Hematopoietic multipotent progenitor cell treated with erythropoietin and hydrocortisone succinate and interleukin-3 and kit ligand, for 4 days (in vitro differentiated cells): ENCODE data around the gene TRIM50.
A peak's percentile ranks its signal among the peaks of the same experiment; 100 is the strongest.
"Not testable (repeated sequence)": the region's sequence is repeated elsewhere in the genome, so short reads cannot be mapped to it uniquely, and the experiment has no call there.

Experiments
- DNase-seq: peaks from one replicate; pipeline ENCODE4 v3.0.0-alpha.2; 2015

Gene TRIM50

DNA sequence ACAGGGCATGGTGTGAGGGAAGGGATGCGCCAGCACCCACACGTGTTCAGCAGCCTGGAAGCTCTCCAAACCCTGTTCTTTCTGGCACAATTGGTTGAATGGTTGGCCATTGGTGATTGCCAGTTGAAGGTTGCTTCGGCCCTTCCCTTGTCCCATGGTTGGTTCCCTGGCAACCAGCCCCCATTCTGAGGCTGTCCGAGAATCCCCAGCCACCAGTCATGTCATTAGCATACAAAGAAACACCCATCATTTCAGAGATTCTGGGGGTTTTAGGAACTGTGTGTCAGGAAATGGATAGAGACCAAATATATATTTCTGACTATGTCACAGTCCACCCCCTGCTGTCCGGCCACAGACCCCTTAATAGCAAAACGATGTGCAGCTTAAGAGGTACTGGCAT, 21.9 kb upstream of the TRIM50 start:
- no peak for DNase-seq

GRCh38 chr7:73345951-73346350, 18.1 kb upstream of the TRIM50 start:
- DNase-seq = no peak

- DNase-seq = no peak
These were observed 17.7 kb upstream of the TRIM50 start for GRCh38 chr7:73345538-73345937.

- DNase-seq = no peak
These were observed 15.9 kb upstream of the TRIM50 start for GRCh38 chr7:73343671-73344380.

DNA sequence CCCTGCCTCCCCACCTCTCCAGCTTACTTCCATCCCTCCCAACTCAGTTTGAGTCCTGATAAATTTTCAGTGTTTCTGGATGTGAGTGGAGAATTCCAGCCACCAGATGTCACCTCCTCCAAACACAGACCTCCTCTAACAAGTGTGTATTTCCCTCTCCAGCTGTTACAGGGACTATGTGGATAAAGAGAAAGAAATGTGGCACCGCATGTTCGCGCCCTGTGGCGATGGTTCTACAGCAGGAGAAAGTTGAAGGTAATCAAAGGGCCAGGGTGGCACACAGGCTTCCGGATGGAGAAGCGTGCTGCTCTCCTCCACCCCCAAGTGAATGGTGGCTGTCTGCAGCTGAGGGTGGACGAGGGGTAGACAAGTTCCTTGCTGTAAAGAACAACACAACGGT, 14.8 kb upstream of the TRIM50 start:
- DNase-seq = no peak

GRCh38 chr7:73341877-73342276, 14.0 kb upstream of the TRIM50 start:
- DNase-seq = peak; percentile 19

DNA sequence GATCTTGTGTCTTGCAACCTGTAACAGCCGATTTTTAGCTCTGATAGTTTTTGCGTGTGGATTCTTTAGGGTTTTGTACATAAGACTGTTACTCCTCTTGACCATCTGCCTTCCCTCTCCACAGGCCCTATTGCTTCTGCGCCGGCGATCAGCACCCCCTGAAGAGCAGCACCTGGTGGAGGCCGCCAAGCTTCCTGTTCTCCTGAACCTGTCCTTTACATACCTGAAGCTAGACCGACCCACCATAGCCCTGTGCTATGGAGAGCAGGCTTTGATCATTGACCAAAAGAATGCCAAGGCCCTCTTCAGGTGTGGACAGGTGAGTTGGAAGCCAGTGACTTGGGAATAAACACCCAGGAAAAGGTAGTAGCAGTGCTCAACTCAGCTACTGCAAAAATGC, 12.6 kb upstream of the TRIM50 start:
- DNase-seq = no peak

- no peak for DNase-seq
These were observed 10.4 kb upstream of the TRIM50 start for GRCh38 chr7:73338321-73338720.

- DNase-seq = no peak
These were observed 4.6 kb upstream of the TRIM50 start for GRCh38 chr7:73332447-73332846.

GRCh38 chr7:73330772-73331171, 2.9 kb upstream of the TRIM50 start:
- DNase-seq = no peak

DNA sequence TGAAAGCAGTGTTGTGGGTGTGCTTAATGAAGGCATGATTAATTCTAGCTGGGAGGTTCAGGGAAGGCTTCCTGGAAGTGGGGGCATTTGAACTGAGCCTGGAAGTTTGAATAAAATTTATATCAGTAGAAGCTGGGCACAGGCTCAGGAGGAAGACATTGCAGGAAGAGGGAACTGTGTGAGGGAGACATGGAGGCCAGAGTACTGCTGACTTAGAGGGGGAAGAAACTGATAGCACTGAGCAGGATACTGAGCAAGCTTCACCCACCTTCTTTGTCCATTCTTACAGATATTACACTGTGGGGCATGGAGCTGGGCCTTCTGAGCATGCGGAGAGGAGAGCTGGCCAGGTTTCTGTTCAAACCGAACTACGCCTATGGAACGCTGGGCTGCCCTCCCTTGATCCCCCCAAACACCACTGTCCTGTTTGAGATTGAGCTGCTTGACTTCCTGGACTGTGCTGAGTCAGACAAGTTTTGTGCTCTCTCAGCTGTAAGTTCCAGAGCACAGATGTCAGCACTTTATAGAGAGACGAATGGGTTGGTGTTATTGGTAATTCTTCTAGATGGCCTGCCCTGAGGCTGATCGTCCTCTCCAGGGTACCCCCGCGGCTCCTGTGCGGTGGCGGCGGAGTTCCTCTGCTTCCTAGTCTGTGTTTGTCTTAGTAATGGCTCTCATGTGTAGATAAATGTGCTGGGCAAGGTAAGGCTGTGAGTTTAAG, 2.1 kb upstream of the TRIM50 start:
- DNase-seq = no peak

GRCh38 chr7:73328696-73329095, 814 bp upstream of the TRIM50 start:
- no peak for DNase-seq

GRCh38 chr7:73327449-73327848, 433 bp downstream of the TRIM50 start:
- not testable (repeated sequence) for DNase-seq

DNA sequence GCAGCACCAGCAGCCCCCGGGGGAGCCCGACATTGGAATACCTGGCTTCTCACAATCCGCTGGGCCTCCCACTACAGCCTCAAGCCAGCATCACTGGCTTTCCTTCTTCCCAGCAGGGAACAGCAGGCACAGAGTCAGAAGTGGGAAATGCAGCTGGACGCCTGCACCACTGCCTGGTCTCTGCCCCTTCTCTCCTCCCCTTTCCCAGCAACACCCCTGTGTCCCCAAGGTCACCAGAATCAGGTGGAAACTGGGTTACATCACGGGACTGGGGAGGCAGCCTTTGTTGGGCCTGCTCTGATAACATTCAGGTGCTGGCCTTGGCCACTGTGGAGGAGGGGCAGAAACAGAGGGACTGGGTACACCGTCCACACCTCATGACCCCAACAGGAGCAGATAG, 2.5 kb downstream of the TRIM50 start:
- DNase-seq = not testable (repeated sequence)

DNA sequence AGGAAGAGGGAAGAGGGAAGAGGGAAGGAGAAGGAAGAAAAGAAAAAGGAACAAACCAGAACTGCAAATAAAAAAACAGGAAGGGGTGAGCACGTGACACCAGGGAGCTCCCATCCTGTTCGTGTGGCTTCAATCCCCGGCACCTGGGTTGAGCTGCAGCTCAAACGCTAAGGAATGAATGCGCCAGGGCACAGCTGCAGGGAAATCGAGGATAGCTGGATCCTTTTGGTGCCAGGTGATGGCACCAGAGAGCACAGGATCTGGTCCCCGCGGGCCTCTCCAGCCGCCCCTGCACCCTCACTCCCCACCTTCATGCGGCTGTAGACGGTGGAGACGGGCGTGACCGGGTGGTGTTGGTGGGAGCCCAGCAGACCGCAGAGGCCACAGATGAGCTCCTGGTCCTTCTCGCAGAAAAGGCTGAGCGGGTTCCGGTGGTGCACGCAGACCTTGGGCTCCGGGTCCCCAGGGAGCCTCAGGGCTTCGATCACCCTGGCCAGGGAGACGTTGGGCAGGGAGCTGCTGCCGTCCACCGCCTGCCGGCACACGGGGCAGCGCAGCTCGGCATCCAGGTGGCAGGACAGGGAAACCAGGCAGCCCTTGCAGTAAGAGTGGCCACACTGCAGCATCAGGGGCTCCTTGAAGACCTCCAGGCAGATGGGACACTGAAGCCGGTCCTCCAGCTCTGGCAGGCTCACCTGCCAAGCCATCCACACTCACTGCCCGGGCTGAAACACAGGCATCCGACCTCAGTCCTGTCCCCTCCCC, 3.6 kb downstream of the TRIM50 start:
- DNase-seq = peak; percentile 79

GRCh38 chr7:73323434-73324080, 4.3 kb downstream of the TRIM50 start:
- not testable (repeated sequence) for DNase-seq

DNA sequence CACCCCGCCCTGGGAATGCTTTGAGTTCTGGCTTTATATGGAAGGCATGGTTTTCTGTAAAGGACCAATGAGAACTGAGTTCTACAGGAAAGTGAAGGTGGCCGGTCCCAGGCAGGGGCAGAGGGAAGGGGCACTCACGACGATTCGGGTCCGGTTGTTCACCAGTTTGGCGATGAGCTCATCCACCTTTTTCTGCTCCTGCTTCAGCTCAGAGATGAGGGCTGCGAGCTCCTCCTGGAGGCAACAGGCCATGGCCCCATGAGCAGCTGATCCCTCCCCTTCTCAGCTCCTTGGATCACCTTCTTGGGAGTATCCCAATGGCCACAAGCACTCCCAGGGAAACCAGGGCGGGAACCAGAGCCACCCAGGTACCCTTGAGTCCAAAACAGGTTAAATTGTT, 7.9 kb downstream of the TRIM50 start:
- DNase-seq = not testable (repeated sequence)

- not testable (repeated sequence) for DNase-seq
These were observed 8.3 kb downstream of the TRIM50 start for GRCh38 chr7:73319541-73319940.

GRCh38 chr7:73318656-73319204, 9.2 kb downstream of the TRIM50 start:
- not testable (repeated sequence) for DNase-seq

- DNase-seq = no peak
These were observed 11.4 kb downstream of the TRIM50 start for GRCh38 chr7:73316521-73316920.

DNA sequence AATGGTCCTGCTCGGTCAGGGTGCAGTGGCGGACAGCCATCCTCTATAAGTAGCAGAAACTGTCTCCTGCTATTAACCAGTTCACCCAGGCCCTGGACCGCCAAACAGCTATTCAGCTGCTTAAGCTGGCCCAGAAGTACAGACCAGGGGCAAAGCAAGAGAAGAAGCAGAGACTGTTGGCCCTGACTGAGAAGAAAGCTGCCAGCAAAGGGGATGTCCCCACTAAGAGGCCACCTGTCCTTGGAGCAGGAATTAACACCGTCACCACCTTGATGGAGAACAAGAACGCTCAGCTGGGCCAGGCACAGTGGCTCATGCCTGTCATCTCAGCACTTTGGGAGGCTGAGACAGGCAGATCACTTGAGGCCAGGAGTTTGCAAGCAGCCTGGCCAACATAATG, 13.6 kb downstream of the TRIM50 start:
- no peak for DNase-seq

DNA sequence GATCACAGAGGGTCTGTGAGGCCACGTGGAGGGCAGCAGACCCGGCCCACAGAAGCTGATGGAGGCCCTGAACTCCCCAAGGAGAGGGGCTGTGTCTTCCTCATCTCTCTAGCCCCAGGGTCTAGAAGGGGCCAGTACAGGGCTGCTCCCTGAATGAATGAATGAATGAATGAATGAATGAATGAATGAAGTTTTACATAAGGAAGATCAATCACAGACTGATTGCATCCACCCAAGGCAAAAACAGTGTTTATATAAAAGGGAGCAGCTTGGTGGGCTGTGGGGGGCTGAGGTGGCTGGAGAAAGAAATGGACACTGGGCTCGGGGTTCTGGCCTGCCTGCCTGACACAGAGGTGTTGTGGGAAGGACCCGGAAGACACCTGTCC, 14.4 kb downstream of the TRIM50 start:
- DNase-seq = no peak
